Measurements from ENCODE around the gene SFXN5. TPM values are rescaled to one million over a fixed set of nuclear protein-coding genes. Genes with fewer than 3 reads are reported as not detected.

The SFXN5 gene
- total RNA-seq, 1 experiment from 2014 or later, result 6.0 TPM

DNA sequence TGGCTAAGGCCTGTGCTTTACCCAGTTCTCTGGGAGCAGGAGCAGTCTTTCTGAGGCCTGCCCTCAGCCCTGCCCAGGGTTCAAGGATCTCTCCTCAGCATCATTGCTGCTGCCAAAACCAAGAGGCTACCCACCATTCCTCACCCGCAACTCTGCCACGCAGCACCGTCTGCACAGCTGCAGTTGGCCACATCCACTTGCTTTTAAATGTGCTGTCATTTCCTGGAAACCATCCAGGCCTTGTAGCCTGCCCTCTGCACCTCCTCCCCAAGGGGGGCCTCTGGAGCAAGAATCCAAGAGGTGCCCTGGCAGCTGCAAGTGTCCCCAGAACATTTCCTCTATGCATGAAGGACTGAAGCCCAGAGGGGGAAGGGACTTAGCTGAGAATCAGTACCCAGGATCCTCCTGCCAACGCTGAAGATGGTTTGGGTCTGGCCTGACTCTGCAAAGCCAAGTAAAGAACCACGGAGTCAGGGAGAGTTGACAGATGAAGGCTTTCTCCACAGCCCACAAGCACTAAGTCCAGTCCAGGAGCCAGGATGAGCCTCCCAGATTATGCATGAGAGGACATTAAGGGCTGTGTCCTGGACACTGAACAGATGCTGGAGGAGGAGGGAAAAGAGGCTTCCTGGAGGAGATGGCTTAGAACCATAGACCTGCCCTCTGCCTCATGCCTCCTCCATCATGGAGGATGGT is 139.3 kb downstream of the SFXN5 start:
- Mint-ChIP-seq H3K27ac (ENCODE audit: low read depth, unreplicated experiment) (no peak overlapping the region), H3K4me1 (ENCODE audit: insufficient read depth, unreplicated experiment) (no peaks in the 10 kb centered on the region), H3K4me3 (ENCODE audit: unreplicated experiment) (no peak overlapping the region), H3K36me3 (ENCODE audit: insufficient read depth, unreplicated experiment) (no peaks in the 10 kb centered on the region), H3K27me3 (ENCODE audit: insufficient read depth, unreplicated experiment) (no peaks in the 10 kb centered on the region), H3K9me3 (ENCODE audit: unreplicated experiment) (no peaks in the 10 kb centered on the region)
- no peak for DNase-seq (ENCODE audit: unreplicated experiment)
- intact Hi-C loops (cut with micrococcal nuclease), result no loop called here
- no peak for TF ChIP-seq CTCF (IDR thresholded peaks at IDR 0.05; ENCODE audit: unreplicated experiment)
- CTCF ChIA-PET, result interaction anchor here (0.6 to 1.3 kb wide), 3 partner anchors 46 to 1470 kb away, joined by 3 to 5 read pairs (median 3); no protein-coding TSS in a partner anchor
- BruUV-seq (replicated peaks), result no TSS peak
- POLR2A ChIA-PET, result no interaction called here

- H3K36me3 Mint-ChIP-seq (ENCODE audit: insufficient read depth, unreplicated experiment), result no peaks in the 10 kb centered on the region
- TF ChIP-seq CTCF (IDR thresholded peaks at IDR 0.05; ENCODE audit: unreplicated experiment), result no peak
- intact Hi-C loops (cut with micrococcal nuclease), result no loop called here
- BruUV-seq (replicated peaks), result no TSS peak
- H3K4me3 Mint-ChIP-seq (ENCODE audit: unreplicated experiment), result no peak overlapping the region
- no peaks in the 10 kb centered on the region for H3K27me3 Mint-ChIP-seq (ENCODE audit: insufficient read depth, unreplicated experiment)
- CTCF ChIA-PET, result interaction anchor here (0.7 to 0.9 kb wide), 2 partner anchors 246 to 1471 kb away, joined by 3 read pairs; no protein-coding TSS in a partner anchor
- H3K9me3 Mint-ChIP-seq (ENCODE audit: unreplicated experiment), result no peaks in the 10 kb centered on the region
- no peak overlapping the region for H3K27ac Mint-ChIP-seq (ENCODE audit: low read depth, unreplicated experiment)
- peak; percentile 57 for DNase-seq (ENCODE audit: unreplicated experiment)
- POLR2A ChIA-PET, result no interaction called here
- H3K4me1 Mint-ChIP-seq (ENCODE audit: insufficient read depth, unreplicated experiment), result no peaks in the 10 kb centered on the region
Measured at GRCh38 chr2:72931280-72931910, 140.1 kb downstream of the SFXN5 start.

DNA sequence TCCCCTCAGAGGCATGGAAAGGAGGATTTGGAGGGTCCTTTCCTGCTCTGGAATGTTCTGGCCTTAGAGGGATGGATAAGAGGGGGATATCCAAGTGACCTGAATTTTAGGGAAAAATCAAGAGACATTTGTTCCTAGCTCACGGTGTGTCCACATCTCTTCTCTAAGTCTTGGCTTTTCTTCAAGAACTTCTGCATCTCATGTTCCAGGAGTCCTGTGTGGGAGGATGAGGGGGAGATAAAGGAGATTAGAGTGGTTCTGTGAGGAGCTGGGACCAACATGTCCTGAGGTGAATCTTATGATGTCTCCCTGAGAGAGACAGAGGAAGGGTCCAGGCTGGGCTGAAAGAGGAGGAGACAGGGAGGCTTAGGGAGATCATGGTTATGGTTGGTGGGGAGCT is 142.5 kb downstream of the SFXN5 start:
- Mint-ChIP-seq H3K27me3 (ENCODE audit: insufficient read depth, unreplicated experiment) (peaks cover 4% of the 10 kb centered on the region), H3K9me3 (ENCODE audit: unreplicated experiment) (no peaks in the 10 kb centered on the region), H3K4me3 (ENCODE audit: unreplicated experiment) (no peak overlapping the region), H3K27ac (ENCODE audit: low read depth, unreplicated experiment) (no peak overlapping the region), H3K36me3 (ENCODE audit: insufficient read depth, unreplicated experiment) (no peaks in the 10 kb centered on the region), H3K4me1 (ENCODE audit: insufficient read depth, unreplicated experiment) (no peaks in the 10 kb centered on the region)
- ChIA-PET CTCF (interaction anchor here (1.2 to 2.7 kb wide), 4 partner anchors 18 to 227 kb away, joined by 3 to 8 read pairs (median 4); no protein-coding TSS in a partner anchor), POLR2A (no interaction called here)
- no peak for TF ChIP-seq CTCF (IDR thresholded peaks at IDR 0.05; ENCODE audit: unreplicated experiment)
- DNase-seq (ENCODE audit: unreplicated experiment), result no peak
- BruUV-seq (replicated peaks), result no TSS peak
- intact Hi-C loops (cut with micrococcal nuclease), result no loop called here

Data from MCF 10A (cell line).